WTC11 (cell line): ENCODE measurements around the gene MIPEP. TPM values are rescaled to one million over a fixed set of nuclear protein-coding genes. Genes with fewer than 3 reads are reported as not detected.

Experiments
- ATAC-seq: fragments of 200-7000 bp; cut with Tn5 transposase; 2 replicates; pipeline ENCODE4 v1.10.0; 2021; ENCODE audit warnings: mild to moderate bottlenecking, moderate library complexity
- CTCF ChIA-PET: fragments of 300-600 bp; sonication (Branson Sonifier 250); formaldehyde crosslinking; loops from one replicate; lab custom pipeline; 2021; ENCODE audit warnings: antibody characterized with exemption; lab: Charles Lee
- POLR2A ChIA-PET: fragments of 350-600 bp; sonication (Branson Sonifier 250); formaldehyde crosslinking; loops from one replicate; lab custom pipeline; 2021; ENCODE audit warnings: antibody characterized with exemption; lab: Charles Lee
- DNase-seq: peaks from one replicate; pipeline ENCODE4 v3.0.0; 2021; ENCODE audit warnings: low spot score
- H3K27ac Mint-ChIP-seq: 2 replicates; pipeline ENCODE4 v1.8.0; 2021; ENCODE audit warnings: mixed read lengths
- H3K27me3 Mint-ChIP-seq: 2 replicates; pipeline ENCODE4 v1.8.0; 2021; ENCODE audit warnings: low read depth, mild to moderate bottlenecking, moderate library complexity, mixed read lengths
- H3K36me3 Mint-ChIP-seq: 2 replicates; pipeline ENCODE4 v1.8.0; 2021; ENCODE audit warnings: mixed read lengths
- H3K4me1 Mint-ChIP-seq: 2 replicates; pipeline ENCODE4 v1.8.0; 2022; ENCODE audit warnings: mixed read lengths
- H3K4me3 Mint-ChIP-seq: 2 replicates; pipeline ENCODE4 v1.8.0; 2021; ENCODE audit warnings: mild to moderate bottlenecking, moderate library complexity, mixed read lengths
- H3K9me3 Mint-ChIP-seq: 2 replicates; pipeline ENCODE4 v1.8.0; 2021; ENCODE audit warnings: mixed read lengths
- CREM ChIP-seq: sonication (generic); formaldehyde crosslinking; IDR thresholded peaks from 2 replicates; pipeline ENCODE4 v1.8.1; 2022; ENCODE audit warnings: mild to moderate bottlenecking, missing genetic modification reagents, moderate library complexity
- ESRRA ChIP-seq: sonication (generic); formaldehyde crosslinking; IDR thresholded peaks from 2 replicates; pipeline ENCODE4 v1.8.1; 2022; ENCODE audit warnings: mild to moderate bottlenecking, missing genetic modification reagents, borderline replicate concordance
- ETV6 ChIP-seq: sonication (generic); formaldehyde crosslinking; IDR thresholded peaks from 2 replicates; pipeline ENCODE4 v1.8.1; 2022; ENCODE audit warnings: mild to moderate bottlenecking, missing genetic modification reagents
- FOXJ3 ChIP-seq: sonication (generic); formaldehyde crosslinking; IDR thresholded peaks from 2 replicates; pipeline ENCODE4 v1.9.0; 2021; ENCODE audit warnings: missing genetic modification reagents, mild to moderate bottlenecking, borderline replicate concordance
- FOXK1 ChIP-seq: sonication (generic); formaldehyde crosslinking; IDR thresholded peaks from 2 replicates; pipeline ENCODE4 v1.8.0; 2022; ENCODE audit warnings: mild to moderate bottlenecking, moderate library complexity, missing genetic modification reagents
- FOXP1 ChIP-seq: sonication (generic); formaldehyde crosslinking; IDR thresholded peaks from 2 replicates; pipeline ENCODE4 v1.8.0; 2022; ENCODE audit warnings: missing genetic modification reagents, mild to moderate bottlenecking, moderate library complexity, borderline replicate concordance
- GTF2I ChIP-seq: fragments of 250-450 bp; sonication (Bioruptor Pico); conservative IDR thresholded peaks from 2 replicates; pipeline ENCODE4 v1.4.0; 2021; ENCODE audit warnings: mild to moderate bottlenecking
- JAZF1 ChIP-seq: fragments of 250-450 bp; sonication (Bioruptor Pico); IDR thresholded peaks from 2 replicates; pipeline ENCODE4 v1.9.0; 2021; ENCODE audit warnings: moderate library complexity, mild to moderate bottlenecking, inconsistent platforms
- JUN ChIP-seq: sonication (generic); formaldehyde crosslinking; IDR thresholded peaks from 2 replicates; pipeline ENCODE4 v1.8.0; 2023; ENCODE audit warnings: mild to moderate bottlenecking, missing genetic modification reagents
- KAT7 ChIP-seq: sonication (generic); formaldehyde crosslinking; IDR thresholded peaks from 2 replicates; pipeline ENCODE4 v1.8.1; 2023; ENCODE audit warnings: missing genetic modification reagents, mild to moderate bottlenecking, borderline replicate concordance
- NFYB ChIP-seq: sonication (generic); formaldehyde crosslinking; conservative IDR thresholded peaks from 2 replicates; pipeline ENCODE4 v1.8.0; 2022; ENCODE audit warnings: low read depth, missing genetic modification reagents
- NR3C1 ChIP-seq: sonication (generic); formaldehyde crosslinking; conservative IDR thresholded peaks from 2 replicates; pipeline ENCODE4 v1.8.1; 2023; ENCODE audit warnings: low read depth, mild to moderate bottlenecking, missing genetic modification reagents
- RORB ChIP-seq: fragments of 250-450 bp; sonication (Bioruptor Pico); IDR thresholded peaks from 2 replicates; pipeline ENCODE4 v1.9.0; 2021; ENCODE audit warnings: mild to moderate bottlenecking
- SMAD4 ChIP-seq: sonication (generic); formaldehyde crosslinking; IDR thresholded peaks from 2 replicates; pipeline ENCODE4 v1.8.0; 2022; ENCODE audit warnings: mild to moderate bottlenecking, missing genetic modification reagents
- TCF7 ChIP-seq: sonication (generic); formaldehyde crosslinking; IDR thresholded peaks from 2 replicates; pipeline ENCODE4 v1.8.0; 2022; ENCODE audit warnings: mild to moderate bottlenecking, low read depth, missing genetic modification reagents, moderate library complexity
- TEAD1 ChIP-seq: sonication (generic); formaldehyde crosslinking; IDR thresholded peaks from 2 replicates; pipeline ENCODE4 v1.8.0; 2022; ENCODE audit warnings: mild to moderate bottlenecking, missing genetic modification reagents
- ZBTB21 ChIP-seq: sonication (generic); formaldehyde crosslinking; IDR thresholded peaks from 2 replicates; pipeline ENCODE4 v1.8.1; 2023; ENCODE audit warnings: mild to moderate bottlenecking, missing genetic modification reagents, borderline replicate concordance
- ZNF317 ChIP-seq: sonication (generic); formaldehyde crosslinking; IDR thresholded peaks from 2 replicates; pipeline ENCODE4 v1.8.1; 2023; ENCODE audit warnings: low read depth, mild to moderate bottlenecking, moderate library complexity, missing genetic modification reagents, borderline replicate concordance
- ZNF671 ChIP-seq: fragments of 250-450 bp; sonication (Bioruptor Pico); IDR thresholded peaks from 2 replicates; pipeline ENCODE4 v1.8.0; 2021; ENCODE audit warnings: mild to moderate bottlenecking
- total RNA-seq: library from RNA; stranded (reverse); gene quantifications from 3 replicates; pipeline ENCODE4 v1.2.3, GENCODE V29; 2021
- TF ChIP-seq, protein P1 (sequence below): sonication (generic); formaldehyde crosslinking; IDR thresholded peaks from 2 replicates; pipeline ENCODE4 v1.8.1; 2023; ENCODE audit warnings: mild to moderate bottlenecking, missing genetic modification reagents, moderate library complexity
- TF ChIP-seq, protein P2 (sequence below): sonication (generic); formaldehyde crosslinking; IDR thresholded peaks from 2 replicates; pipeline ENCODE4 v1.8.0; 2022; ENCODE audit warnings: missing genetic modification reagents
- TF ChIP-seq, protein P3 (sequence below): sonication (generic); formaldehyde crosslinking; IDR thresholded peaks from 2 replicates; pipeline ENCODE4 v1.8.1; 2022; ENCODE audit warnings: mild to moderate bottlenecking, moderate library complexity, missing genetic modification reagents
- TF ChIP-seq, protein P4 (sequence below): sonication (generic); formaldehyde crosslinking; conservative IDR thresholded peaks from 2 replicates; pipeline ENCODE4 v1.8.1; 2022; ENCODE audit warnings: mild to moderate bottlenecking, missing genetic modification reagents
- TF ChIP-seq, protein P5 (sequence below): sonication (generic); formaldehyde crosslinking; IDR thresholded peaks from 2 replicates; pipeline ENCODE4 v1.8.0; 2023; ENCODE audit warnings: mild to moderate bottlenecking, missing genetic modification reagents

The MIPEP gene
- total RNA-seq, 1 experiment from 2014 or later: 30.5 TPM

DNA sequence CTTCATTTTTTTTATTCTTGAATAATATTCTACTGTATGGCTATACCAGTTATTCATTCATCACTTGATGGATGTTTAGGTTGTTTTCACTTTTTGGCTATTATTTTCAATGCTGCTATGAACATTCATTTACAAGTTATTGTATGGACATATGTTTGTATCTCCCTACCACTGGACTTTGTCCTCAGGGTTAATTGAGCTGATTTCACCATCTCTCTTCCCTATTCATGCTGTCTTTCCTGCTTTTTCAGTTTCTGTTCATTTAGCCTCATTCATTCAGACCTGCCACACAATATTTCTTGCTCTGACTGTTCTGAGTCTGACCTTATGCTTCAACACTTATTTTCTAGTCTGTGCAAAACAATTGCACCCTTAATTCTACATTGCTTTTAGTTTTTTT, 20.4 kb upstream of the MIPEP start (continued):
- TF ChIP-seq, protein P1, sequence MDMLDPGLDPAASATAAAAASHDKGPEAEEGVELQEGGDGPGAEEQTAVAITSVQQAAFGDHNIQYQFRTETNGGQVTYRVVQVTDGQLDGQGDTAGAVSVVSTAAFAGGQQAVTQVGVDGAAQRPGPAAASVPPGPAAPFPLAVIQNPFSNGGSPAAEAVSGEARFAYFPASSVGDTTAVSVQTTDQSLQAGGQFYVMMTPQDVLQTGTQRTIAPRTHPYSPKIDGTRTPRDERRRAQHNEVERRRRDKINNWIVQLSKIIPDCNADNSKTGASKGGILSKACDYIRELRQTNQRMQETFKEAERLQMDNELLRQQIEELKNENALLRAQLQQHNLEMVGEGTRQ: no peak
- TF ChIP-seq ZNF671 (no peak), GTF2I (CRISPR knock-in tag) (no peak), CREM (CRISPR knock-in tag) (no peak), ZNF317 (CRISPR knock-in tag) (no peak), JUN (CRISPR knock-in tag) (no peak), NFYB (no peak), ZBTB21 (CRISPR knock-in tag) (no peak), RORB (CRISPR knock-in tag) (no peak), KAT7 (CRISPR knock-in tag) (no peak), FOXP1 (CRISPR knock-in tag) (no peak), JAZF1 (CRISPR knock-in tag) (no peak), TEAD1 (CRISPR knock-in tag) (no peak), FOXK1 (CRISPR knock-in tag) (no peak)
- TF ChIP-seq, protein P2, sequence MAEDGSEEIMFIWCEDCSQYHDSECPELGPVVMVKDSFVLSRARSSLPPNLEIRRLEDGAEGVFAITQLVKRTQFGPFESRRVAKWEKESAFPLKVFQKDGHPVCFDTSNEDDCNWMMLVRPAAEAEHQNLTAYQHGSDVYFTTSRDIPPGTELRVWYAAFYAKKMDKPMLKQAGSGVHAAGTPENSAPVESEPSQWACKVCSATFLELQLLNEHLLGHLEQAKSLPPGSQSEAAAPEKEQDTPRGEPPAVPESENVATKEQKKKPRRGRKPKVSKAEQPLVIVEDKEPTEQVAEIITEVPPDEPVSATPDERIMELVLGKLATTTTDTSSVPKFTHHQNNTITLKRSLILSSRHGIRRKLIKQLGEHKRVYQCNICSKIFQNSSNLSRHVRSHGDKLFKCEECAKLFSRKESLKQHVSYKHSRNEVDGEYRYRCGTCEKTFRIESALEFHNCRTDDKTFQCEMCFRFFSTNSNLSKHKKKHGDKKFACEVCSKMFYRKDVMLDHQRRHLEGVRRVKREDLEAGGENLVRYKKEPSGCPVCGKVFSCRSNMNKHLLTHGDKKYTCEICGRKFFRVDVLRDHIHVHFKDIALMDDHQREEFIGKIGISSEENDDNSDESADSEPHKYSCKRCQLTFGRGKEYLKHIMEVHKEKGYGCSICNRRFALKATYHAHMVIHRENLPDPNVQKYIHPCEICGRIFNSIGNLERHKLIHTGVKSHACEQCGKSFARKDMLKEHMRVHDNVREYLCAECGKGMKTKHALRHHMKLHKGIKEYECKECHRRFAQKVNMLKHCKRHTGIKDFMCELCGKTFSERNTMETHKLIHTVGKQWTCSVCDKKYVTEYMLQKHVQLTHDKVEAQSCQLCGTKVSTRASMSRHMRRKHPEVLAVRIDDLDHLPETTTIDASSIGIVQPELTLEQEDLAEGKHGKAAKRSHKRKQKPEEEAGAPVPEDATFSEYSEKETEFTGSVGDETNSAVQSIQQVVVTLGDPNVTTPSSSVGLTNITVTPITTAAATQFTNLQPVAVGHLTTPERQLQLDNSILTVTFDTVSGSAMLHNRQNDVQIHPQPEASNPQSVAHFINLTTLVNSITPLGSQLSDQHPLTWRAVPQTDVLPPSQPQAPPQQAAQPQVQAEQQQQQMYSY (CRISPR knock-in tag): no peak

DNA sequence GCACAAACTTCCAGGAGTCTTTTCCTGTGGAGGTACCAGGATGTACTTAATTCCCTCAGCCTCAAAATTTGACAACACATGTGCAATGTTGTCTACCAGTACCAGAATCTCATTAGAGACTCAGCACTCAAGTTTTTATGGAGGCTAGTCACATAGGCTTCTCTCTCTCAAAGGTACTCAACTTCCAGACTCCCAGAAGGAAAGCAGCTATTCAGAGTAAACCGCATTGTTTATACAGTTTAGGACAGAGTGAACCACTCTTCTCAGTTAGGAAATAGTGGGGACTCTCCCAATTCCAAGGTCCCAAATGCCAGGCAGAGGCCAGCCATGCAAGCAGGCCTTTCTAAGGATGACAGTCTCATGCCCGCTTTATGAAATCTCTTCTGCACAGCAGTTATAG, 16.6 kb upstream of the MIPEP start:
- CTCF ChIA-PET: interaction anchor here (1.3 kb wide), 1 partner anchor 16 kb away, joined by 3 read pairs; no protein-coding TSS in a partner anchor
- Mint-ChIP-seq H3K4me1 (peaks cover 18% of the 10 kb centered on the region), H3K4me3 (no peak overlapping the region), H3K27me3 (peaks cover 22% of the 10 kb centered on the region), H3K36me3 (no peaks in the 10 kb centered on the region), H3K9me3 (0 out of 2 replicates have a peak, but pooled peaks cover 2% of the 10 kb centered on the region), H3K27ac (no peak overlapping the region)
- DNase-seq (no peak), ATAC-seq (no peak)
- POLR2A ChIA-PET: no interaction called here
- TF ChIP-seq, protein P3, sequence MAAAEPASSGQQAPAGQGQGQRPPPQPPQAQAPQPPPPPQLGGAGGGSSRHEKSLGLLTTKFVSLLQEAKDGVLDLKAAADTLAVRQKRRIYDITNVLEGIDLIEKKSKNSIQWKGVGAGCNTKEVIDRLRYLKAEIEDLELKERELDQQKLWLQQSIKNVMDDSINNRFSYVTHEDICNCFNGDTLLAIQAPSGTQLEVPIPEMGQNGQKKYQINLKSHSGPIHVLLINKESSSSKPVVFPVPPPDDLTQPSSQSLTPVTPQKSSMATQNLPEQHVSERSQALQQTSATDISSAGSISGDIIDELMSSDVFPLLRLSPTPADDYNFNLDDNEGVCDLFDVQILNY (CRISPR knock-in tag): no peak
- TF ChIP-seq SMAD4 (CRISPR knock-in tag) (no peak), ETV6 (CRISPR knock-in tag) (no peak), ESRRA (no peak), TCF7 (CRISPR knock-in tag) (no peak), FOXJ3 (CRISPR knock-in tag) (no peak), NR3C1 (CRISPR knock-in tag) (no peak)
- TF ChIP-seq, protein P4, sequence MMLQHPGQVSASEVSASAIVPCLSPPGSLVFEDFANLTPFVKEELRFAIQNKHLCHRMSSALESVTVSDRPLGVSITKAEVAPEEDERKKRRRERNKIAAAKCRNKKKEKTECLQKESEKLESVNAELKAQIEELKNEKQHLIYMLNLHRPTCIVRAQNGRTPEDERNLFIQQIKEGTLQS (CRISPR knock-in tag): no peak
- TF ChIP-seq, protein P5, sequence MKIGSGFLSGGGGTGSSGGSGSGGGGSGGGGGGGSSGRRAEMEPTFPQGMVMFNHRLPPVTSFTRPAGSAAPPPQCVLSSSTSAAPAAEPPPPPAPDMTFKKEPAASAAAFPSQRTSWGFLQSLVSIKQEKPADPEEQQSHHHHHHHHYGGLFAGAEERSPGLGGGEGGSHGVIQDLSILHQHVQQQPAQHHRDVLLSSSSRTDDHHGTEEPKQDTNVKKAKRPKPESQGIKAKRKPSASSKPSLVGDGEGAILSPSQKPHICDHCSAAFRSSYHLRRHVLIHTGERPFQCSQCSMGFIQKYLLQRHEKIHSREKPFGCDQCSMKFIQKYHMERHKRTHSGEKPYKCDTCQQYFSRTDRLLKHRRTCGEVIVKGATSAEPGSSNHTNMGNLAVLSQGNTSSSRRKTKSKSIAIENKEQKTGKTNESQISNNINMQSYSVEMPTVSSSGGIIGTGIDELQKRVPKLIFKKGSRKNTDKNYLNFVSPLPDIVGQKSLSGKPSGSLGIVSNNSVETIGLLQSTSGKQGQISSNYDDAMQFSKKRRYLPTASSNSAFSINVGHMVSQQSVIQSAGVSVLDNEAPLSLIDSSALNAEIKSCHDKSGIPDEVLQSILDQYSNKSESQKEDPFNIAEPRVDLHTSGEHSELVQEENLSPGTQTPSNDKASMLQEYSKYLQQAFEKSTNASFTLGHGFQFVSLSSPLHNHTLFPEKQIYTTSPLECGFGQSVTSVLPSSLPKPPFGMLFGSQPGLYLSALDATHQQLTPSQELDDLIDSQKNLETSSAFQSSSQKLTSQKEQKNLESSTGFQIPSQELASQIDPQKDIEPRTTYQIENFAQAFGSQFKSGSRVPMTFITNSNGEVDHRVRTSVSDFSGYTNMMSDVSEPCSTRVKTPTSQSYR (CRISPR knock-in tag): no peak
- TF ChIP-seq, all 79 proteins: peak for 0
